ENCODE measurements around the gene SVIL. TPM values are rescaled to one million over a fixed set of nuclear protein-coding genes. Genes with fewer than 3 reads are reported as not detected.

SVIL gene
- total RNA-seq, 3 donors from 2014 or later, result 67.6 to 1,278 (median 86.0) TPM

DNA sequence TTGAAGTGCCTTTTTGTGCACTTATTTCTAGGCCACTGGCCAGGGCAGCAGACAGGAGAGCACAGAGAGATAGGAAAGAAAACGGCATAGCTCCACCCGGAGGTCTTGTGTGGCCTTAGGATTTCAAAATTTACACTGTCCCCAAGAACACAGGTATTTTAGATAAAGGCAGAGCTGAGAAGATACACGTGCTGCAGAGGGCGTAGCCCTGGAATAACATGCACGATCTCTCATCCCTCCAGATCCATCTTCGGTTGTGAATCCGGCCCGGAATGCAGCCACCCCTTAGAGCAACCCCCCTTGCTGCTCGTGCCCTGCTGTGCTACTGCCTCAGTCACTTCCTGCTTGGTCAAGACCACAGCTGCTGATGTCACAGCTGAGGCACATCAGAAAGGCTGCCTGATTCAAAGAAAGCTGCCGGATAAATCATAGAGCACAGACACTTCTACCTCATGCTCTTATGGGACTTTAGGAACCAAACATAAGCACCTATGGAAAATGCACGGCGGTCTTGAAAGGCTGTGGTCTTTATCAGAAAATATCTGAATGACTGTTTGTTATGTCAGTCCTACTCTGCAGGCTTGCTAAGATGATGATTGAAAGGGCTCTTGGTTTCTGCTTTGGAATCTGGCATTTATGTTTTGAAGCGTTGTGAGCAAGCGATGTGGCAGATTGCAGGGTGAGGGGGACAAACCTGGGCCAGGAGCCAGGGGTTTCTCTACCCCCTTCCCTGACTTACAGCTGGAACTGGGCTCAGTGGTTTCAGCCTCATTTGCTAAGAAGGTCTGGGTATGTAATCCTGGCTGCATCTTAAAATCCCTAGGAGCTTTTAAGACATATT, 152.0 kb downstream of the SVIL start:
- Histone ChIP-seq H3K9me3 (no peaks in the 10 kb centered on the region), H3K4me3 (no peak overlapping the region), H3K4me1 (ENCODE audit: low read depth) (no peaks in the 10 kb centered on the region), H3K36me3 (ENCODE audit: low read depth) (peaks cover 7% of the 10 kb centered on the region)
- DNase-seq (no peak), ATAC-seq (peak; percentile 49)
- TF ChIP-seq, protein P1, sequence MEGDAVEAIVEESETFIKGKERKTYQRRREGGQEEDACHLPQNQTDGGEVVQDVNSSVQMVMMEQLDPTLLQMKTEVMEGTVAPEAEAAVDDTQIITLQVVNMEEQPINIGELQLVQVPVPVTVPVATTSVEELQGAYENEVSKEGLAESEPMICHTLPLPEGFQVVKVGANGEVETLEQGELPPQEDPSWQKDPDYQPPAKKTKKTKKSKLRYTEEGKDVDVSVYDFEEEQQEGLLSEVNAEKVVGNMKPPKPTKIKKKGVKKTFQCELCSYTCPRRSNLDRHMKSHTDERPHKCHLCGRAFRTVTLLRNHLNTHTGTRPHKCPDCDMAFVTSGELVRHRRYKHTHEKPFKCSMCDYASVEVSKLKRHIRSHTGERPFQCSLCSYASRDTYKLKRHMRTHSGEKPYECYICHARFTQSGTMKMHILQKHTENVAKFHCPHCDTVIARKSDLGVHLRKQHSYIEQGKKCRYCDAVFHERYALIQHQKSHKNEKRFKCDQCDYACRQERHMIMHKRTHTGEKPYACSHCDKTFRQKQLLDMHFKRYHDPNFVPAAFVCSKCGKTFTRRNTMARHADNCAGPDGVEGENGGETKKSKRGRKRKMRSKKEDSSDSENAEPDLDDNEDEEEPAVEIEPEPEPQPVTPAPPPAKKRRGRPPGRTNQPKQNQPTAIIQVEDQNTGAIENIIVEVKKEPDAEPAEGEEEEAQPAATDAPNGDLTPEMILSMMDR (IDR thresholded peaks at IDR 0.05), result no peak
- intact Hi-C loops (cut with DNase I, micrococcal nuclease), result no loop called here

DNA sequence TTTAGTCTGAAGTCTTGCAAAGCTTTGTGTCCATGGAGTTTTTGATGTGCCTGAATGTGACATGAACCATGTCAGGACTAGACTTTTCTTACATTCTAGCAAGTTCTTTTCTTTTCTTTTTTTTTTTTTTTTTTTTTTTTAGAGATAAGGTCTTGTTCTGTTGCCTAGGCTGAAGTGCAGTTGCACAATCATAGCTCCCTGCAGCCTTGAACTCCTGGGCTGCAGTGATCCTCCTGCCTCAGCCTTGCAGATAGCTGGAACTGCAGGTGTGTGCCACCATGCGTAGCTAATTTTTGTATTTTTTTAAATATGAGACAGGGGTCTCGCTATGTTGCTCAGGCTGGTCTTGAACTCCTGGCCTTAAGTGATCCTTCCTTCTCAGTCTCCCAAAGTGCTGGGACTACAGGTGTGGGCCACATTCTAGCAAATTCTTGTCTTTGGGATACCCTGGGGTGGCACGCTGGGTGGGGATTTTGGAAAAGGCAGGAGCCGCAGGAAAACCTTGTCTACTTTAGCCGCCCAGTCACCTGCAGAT, 152.8 kb downstream of the SVIL start:
- Histone ChIP-seq H3K4me3 (no peak overlapping the region), H3K9me3 (no peaks in the 10 kb centered on the region), H3K36me3 (ENCODE audit: low read depth) (peaks cover 7% of the 10 kb centered on the region), H3K4me1 (ENCODE audit: low read depth) (no peaks in the 10 kb centered on the region)
- DNase-seq (no peak), ATAC-seq (no peak)
- TF ChIP-seq, protein P1 (IDR thresholded peaks at IDR 0.05), result no peak
- intact Hi-C loops (cut with DNase I, micrococcal nuclease), result no loop called here

DNA sequence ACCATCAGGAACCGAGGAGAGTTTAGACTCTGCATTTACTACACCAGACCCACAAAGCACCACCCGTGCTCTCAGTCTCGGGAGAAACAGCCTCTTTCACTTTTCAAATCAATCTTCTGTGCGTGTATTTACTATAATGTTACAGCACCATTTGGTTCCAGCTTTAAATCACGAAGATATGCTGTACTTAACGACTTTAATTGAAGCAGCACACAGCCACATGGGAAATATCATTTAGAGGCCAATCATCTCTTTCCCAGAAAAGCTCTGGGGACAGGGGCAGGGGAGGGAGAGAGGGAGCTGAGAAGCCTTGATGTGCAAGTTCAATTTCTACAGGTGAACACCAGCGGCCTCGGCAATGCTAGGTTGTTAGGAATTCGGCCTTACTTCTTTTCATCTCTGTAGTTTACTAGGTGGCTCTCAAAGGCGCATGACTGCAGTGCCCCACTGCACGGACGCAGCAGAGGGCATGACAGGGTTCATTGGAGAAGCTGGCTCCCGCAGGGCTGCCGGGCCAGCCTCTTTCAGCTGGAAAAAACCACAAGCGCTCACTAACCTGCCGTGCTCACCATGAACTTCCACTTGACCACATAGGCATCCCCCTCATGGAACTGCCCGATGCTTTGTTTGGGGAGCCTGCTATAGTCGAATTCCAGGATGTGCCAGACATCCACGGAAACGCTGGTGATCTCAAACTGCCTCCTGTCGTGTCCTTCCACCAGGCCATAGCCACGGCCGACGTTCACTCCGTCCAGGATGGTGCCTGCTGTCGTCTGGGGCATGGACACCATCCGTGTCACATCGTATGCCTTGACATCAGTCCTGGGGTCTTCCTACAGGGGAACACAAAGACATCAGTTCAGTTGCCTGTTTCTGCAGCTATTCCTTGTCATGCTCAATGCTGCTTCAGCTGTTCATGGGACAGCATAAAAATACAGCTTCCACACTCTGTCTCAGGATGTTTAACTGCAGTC, 154.5 kb downstream of the SVIL start:
- DNase-seq, result no peak
- Histone ChIP-seq H3K4me3 (no peak overlapping the region), H3K9me3 (no peaks in the 10 kb centered on the region), H3K4me1 (ENCODE audit: low read depth) (no peaks in the 10 kb centered on the region), H3K36me3 (ENCODE audit: low read depth) (no peaks in the 10 kb centered on the region)
- intact Hi-C loops (cut with DNase I, micrococcal nuclease), result no loop called here
- no peak for ATAC-seq
- TF ChIP-seq, protein P1 (IDR thresholded peaks at IDR 0.05), result no peak

DNA sequence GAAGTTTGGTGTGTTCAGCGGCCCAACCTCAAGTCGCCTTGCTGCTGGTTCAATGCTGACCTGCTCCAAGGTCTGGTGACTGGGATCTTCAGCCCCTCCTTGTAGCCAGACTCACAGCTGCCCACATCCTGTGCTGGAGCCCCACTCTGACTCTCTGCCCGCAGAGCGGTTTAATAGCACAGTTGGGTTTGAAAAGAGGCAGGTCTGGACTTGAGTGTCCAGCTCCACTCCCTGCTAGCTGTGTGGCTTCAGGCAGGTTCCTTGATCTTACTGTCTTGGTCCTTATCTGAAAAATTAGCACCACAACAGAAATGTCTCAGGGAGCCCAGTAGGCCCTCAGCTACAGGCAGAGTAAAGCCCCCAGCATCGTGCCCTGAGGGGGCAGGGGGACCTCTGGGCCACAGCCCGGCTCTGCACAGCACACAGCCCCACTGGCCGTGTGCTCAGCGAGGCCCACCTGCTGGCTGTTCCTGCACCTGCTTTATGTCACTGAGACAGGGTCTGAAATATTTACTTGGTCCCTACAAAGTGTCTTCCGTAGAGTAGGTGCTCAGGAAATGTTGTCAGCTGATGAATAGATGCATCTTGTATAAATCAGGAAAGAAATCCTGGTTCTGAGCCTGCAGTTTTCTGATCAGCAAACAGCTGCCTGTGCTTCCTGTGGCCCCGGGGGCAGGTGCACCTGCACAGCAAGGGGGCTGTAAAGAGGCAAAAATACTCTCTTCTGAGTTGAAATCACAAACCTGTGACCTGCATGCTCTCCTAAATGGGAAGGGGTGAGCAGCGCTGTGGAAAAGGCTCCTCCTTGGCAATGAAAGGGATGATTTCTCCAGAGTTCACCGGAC, 155.5 kb downstream of the SVIL start:
- DNase-seq (no peak), ATAC-seq (no peak)
- TF ChIP-seq, protein P1 (IDR thresholded peaks at IDR 0.05), result no peak
- intact Hi-C loops (cut with DNase I, micrococcal nuclease), result no loop called here
- H3K9me3 ChIP-seq, result no peaks in the 10 kb centered on the region
- no peaks in the 10 kb centered on the region for H3K36me3 ChIP-seq (ENCODE audit: low read depth)
- no peak overlapping the region for H3K4me3 ChIP-seq
- H3K4me1 ChIP-seq (ENCODE audit: low read depth), result no peaks in the 10 kb centered on the region
